Heart right ventricle (tissue), 16 donors: Measurements from ENCODE around the gene WFS1. TPM values are rescaled to one million over a fixed set of nuclear protein-coding genes. Genes with fewer than 3 reads are reported as not detected.

Experiments
- ATAC-seq, 8 donors: fragments of 200-7000 bp; cut with Tn5 transposase; one replicate each; pipeline ENCODE4 v1.9.1; 2020; ENCODE audit warnings: mild to moderate bottlenecking in 8 of 8, moderate library complexity in 8 of 8, moderate number of reproducible peaks in 1 of 8
- DNase-seq, 2 donors: peaks; one replicate each; pipeline ENCODE4 v3.0.0-alpha.2; 2020
- H3K27ac ChIP-seq, 10 donors: fragments of 200-600 bp; sonication (generic) in 2 of 10; one replicate each; pipeline versions ENCODE4 v1.5.0 to v1.8.0; 2020 to 2022; ENCODE audit warnings: mild to moderate bottlenecking in 3 of 10
- H3K27me3 ChIP-seq, 7 donors: fragments of 200-600 bp; one replicate each; pipeline ENCODE4 v1.8.0; 2021 to 2022; ENCODE audit warnings: mild to moderate bottlenecking in 2 of 7
- H3K36me3 ChIP-seq, 9 donors: fragments of 200-600 bp; sonication (generic) in 1 of 9; one replicate each; pipeline versions ENCODE4 v1.5.0 to v1.8.0; 2020 to 2022; ENCODE audit warnings: mild to moderate bottlenecking in 2 of 9
- H3K4me1 ChIP-seq, 9 donors: fragments of 200-600 bp; sonication (generic) in 1 of 9; one replicate each; pipeline versions ENCODE4 v1.5.0 to v1.8.0; 2020 to 2022; ENCODE audit warnings: mild to moderate bottlenecking in 4 of 9
- H3K4me3 ChIP-seq, 10 donors: fragments of 200-600 bp; sonication (generic) in 2 of 10; one replicate each; pipeline versions ENCODE4 v1.5.0 to v1.8.0; 2020 to 2022; ENCODE audit warnings: mild to moderate bottlenecking in 7 of 10, moderate library complexity in 2 of 10
- H3K9me3 ChIP-seq, 11 donors: fragments of 200-600 bp in 10 of 11; sonication (generic) in 2 of 11; one replicate each; pipeline versions ENCODE4 v1.5.0 to v1.8.0; 2013 to 2022; ENCODE audit warnings: mild to moderate bottlenecking in 2 of 11, control low read depth in 1 of 11, moderate library complexity in 1 of 11
- CTCF ChIP-seq, 9 donors: fragments of 200-600 bp; sonication (generic) in 2 of 9; IDR thresholded peaks; one replicate each; pipeline versions ENCODE4 v1.5.0 to v1.8.0; 2021 to 2022; ENCODE audit warnings: antibody characterized with exemption in 9 of 9, mild to moderate bottlenecking in 5 of 9, moderate library complexity in 1 of 9
- WGBS, 2 donors: extraction: QIAGEN DNeasy Blood & Tissue Kit; methylation state at CpG; one replicate each; pipeline ENCODE4 v1.1.7; 2013; ENCODE audit warnings: inconsistent platforms in 1 of 2; 5-methylcytosine and 5-hydroxymethylcytosine counted together
- intact Hi-C, 10 donors: fragments of 100-400 bp; cut with DNase I; formaldehyde crosslinking; loops; one replicate each; pipeline versions ENCODE4 v1.11.1 to v1.14.2; 2022
- polyA plus RNA-seq, 2 donors: library from polyadenylated mRNA; stranded (reverse); fragments of 200-250 nt; gene quantifications; one replicate each; pipeline ENCODE4 v1.2.3, GENCODE V29; 2013
- total RNA-seq, 10 donors: library from RNA; stranded (reverse); fragmentation: NEBNext Ultra II Directional in 3 of 10; extraction: Animal tissue kit (Norgen Biotek cat#: 25700) in 3 of 10; gene quantifications; one replicate each; pipeline versions ENCODE4 v1.2.1 to v1.2.4, GENCODE V29; 2021 to 2023
- donor health status: Arrhythmogenic right ventricular cardiomyopathy.
- donor health status: ischemic (EF 13 %, LVEDD 7.1; RV severe dilation, severe dysfunction).
- donor health status: healthy with polysubstance abuse.
- donor health status: DM: no; HTN: yes; CAD: no.
- donor health status: DM: no; HTN: no; CAD: no.
- donor health status: ischemic (EF 25% LVEDD 6.9; RV normal size, moderate dysfunction).
- donor health status: ischemic (EF 25% LVEDD 5.7; RV mildly dilated, moderate dysfunction).
- donor health status: healthy.
- donor health status: DM: yes; HTN: yes; CAD: no.
- donor health status: Ischemic cardiomyopathy.
- donor health status: ischemic (EF 35%, LVEDD 5.7; RV mildly dilated, moderate dysfunction).
- donor health status: nonischemic (EF 11% LVEDD 7.7; RV severe dilation, severe dysfunction).
- donor health status: DM: yes; HTN: yes; CAD: no.
- donor health status: PGD.
- donor health status: ischemic (EF 29% LVEDD 5.4; RV normal size, mild dysfunction).
- donor health status: nonischemic (EF 23%, LVEDD 6.1; RV moderate dilation, normal function).

Gene WFS1
- total and polyA plus RNA-seq, 12 donors = 35.0 to 119 (median 69.4) TPM

- TF ChIP-seq CTCF (IDR thresholded peaks at IDR 0.05) = no peak
- ATAC-seq (no peak), DNase-seq (no peak)
- Histone ChIP-seq H3K27me3 (no peaks in the 10 kb centered on the region), H3K9me3 (no peaks in the 10 kb centered on the region), H3K36me3 (peaks cover 0 to 97% (median 28%) of the 10 kb centered on the region in 9 donors), H3K4me1 (no peaks in the 10 kb centered on the region), H3K4me3 (no peak overlapping the region), H3K27ac (no peak overlapping the region)
- intact Hi-C loops = no loop called here
- WGBS, 2 donors = 96 to 97% methylated on average over 15 of the region's 15 CpGs
Measured at GRCh38 chr4:6288871-6289270, 19.2 kb downstream of the WFS1 start.

DNA sequence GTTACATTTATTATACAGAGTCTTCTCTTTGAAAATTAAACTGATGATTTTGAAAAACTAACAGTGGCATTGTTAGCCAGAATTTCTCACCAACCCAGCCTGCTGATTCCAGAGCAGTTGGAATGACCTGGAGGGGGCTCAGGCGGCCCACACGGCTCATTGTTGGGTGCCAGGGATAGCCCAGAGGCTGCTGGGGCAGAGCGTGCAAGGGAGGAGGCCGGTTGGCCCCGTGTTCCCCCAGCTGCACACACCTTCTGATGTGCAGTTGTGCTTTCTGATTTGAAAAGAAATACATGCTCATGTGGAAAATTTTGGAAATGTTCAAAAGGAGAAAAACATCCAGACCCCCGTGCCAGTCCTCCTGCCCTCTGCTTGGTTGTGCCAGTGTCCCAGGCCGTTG is 20.6 kb downstream of the WFS1 start:
- intact Hi-C loops = no loop called here
- Histone ChIP-seq H3K9me3 (no peaks in the 10 kb centered on the region), H3K4me1 (no peaks in the 10 kb centered on the region), H3K4me3 (no peak overlapping the region), H3K27ac (no peak overlapping the region), H3K36me3 (peaks cover 0 to 99% (median 35%) of the 10 kb centered on the region in 9 donors), H3K27me3 (no peaks in the 10 kb centered on the region)
- no peak for DNase-seq
- no peak for ATAC-seq
- TF ChIP-seq CTCF (IDR thresholded peaks at IDR 0.05) = no peak
- 91 to 98% methylated on average over 7 of the region's 7 CpGs for WGBS, 2 donors

DNA sequence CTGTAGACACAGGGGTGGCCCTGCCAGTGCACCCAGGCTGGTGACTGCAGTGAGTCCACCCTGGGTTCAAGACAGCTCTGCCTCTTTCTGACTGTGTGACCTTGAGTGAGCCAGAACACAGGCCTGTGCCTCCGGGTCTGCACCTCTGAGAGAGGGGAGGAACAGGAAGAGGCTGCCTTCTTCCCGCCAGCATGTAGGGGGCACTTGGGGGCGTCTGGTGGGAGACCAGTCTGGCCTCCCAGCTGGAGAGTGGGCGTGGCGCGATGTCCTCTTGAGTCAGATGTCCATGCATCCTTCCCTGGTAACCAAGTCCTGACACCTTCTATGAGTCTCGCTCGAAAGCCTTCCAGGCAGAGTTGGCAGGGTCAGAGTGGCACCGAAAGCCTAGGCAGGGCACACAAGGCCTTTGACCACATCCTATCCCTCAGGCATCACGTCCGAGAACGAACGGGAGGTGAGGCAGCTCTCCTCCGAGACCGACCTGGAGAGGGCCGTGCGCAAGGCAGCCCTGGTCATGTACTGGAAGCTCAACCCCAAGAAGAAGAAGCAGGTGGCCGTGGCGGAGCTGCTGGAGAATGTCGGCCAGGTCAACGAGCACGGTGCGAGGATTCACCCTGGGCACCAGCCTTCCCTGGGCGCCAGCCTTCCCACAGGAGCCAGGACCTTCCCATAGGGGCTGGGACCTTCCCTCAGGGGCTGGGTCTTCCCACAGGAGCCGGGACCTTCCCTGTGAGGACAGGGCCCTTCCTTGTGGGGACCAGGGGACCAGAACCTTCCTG is 21.3 kb downstream of the WFS1 start:
- no peak for DNase-seq
- peaks cover 0 to 100% (median 39%) of the 10 kb centered on the region in 9 donors for H3K36me3 ChIP-seq
- no peak for ATAC-seq
- H3K4me1 ChIP-seq = no peaks in the 10 kb centered on the region
- intact Hi-C loops = no loop called here
- no peak for TF ChIP-seq CTCF (IDR thresholded peaks at IDR 0.05)
- no peak overlapping the region for H3K27ac ChIP-seq
- no peaks in the 10 kb centered on the region for H3K9me3 ChIP-seq
- no peak overlapping the region for H3K4me3 ChIP-seq
- no peaks in the 10 kb centered on the region for H3K27me3 ChIP-seq
- WGBS, 2 donors = 91 to 92% methylated on average over 25 of the region's 25 CpGs

GRCh38 chr4:6291784-6292297 is 22.2 kb downstream of the WFS1 start:
- TF ChIP-seq CTCF (IDR thresholded peaks at IDR 0.05) = no peak
- 85 to 86% methylated on average over 20 to 21 of the region's 21 CpGs for WGBS, 2 donors
- Histone ChIP-seq H3K27me3 (no peaks in the 10 kb centered on the region), H3K4me1 (no peaks in the 10 kb centered on the region), H3K27ac (no peak overlapping the region), H3K4me3 (no peak overlapping the region), H3K9me3 (no peaks in the 10 kb centered on the region), H3K36me3 (peaks cover 0 to 100% (median 40%) of the 10 kb centered on the region in 9 donors)
- intact Hi-C loops = no loop called here
- ATAC-seq (peak in 1 of 8 donors; percentile 7), DNase-seq (no peak)
